ENCODE results near the gene TRIM58.

- TF ChIP-seq REST (IDR thresholded peaks at IDR 0.05; ENCODE audit: insufficient read depth in 1 of 2, low read depth in 2 of 2, low read length in 2 of 2) (no peak), TAF1 (IDR thresholded peaks at IDR 0.05; ENCODE audit: borderline replicate concordance, insufficient read depth, low read length) (no peak), POLR2AphosphoS5 (IDR thresholded peaks at IDR 0.05; ENCODE audit: low read depth, low read length) (no peak)
Observed at GRCh38 chr1:247849616-247850015, 7.4 kb upstream of the TRIM58 start.

All from PFSK-1 (cell line).